HG02981 (cell line): ENCODE results near the gene CLDN7.

ENCODE experiments used
- ATAC-seq: cut with Tn5 transposase; IDR thresholded peaks from one replicate; pipeline ENCODE4 v1.9.1; 2021; ENCODE audit warnings: mild to moderate bottlenecking, moderate library complexity; ENCODE audit not compliant: unreplicated experiment

Gene CLDN7

GRCh38 chr17:7262192-7262934 is at the start of gene CLDN7:
Gene CLDN7 (minus strand): TSS chr17:7262478. CDS start chr17:7262043, 435 bp downstream.
- no peak for ATAC-seq

GRCh38 chr17:7311110-7311705 is 48.9 kb upstream of the CLDN7 start:
- no peak for ATAC-seq

- ATAC-seq = no peak
These were observed 47.4 kb upstream of the CLDN7 start for GRCh38 chr17:7309628-7310027.

- ATAC-seq = no peak
These were observed 46.6 kb upstream of the CLDN7 start for GRCh38 chr17:7308625-7309433.

GRCh38 chr17:7307686-7308624 is 45.7 kb upstream of the CLDN7 start:
- ATAC-seq = no peak

GRCh38 chr17:7306911-7307685 is 44.8 kb upstream of the CLDN7 start, which contains the start of gene EIF5A:
Gene EIF5A (plus strand): TSS chr17:7307628. CDS start chr17:7309636, 2,008 bp downstream.
- peak; percentile 60 for ATAC-seq

- ATAC-seq = no peak
These were observed 41.9 kb upstream of the CLDN7 start for GRCh38 chr17:7304179-7304578.

- ATAC-seq = no peak
These were observed 34.0 kb upstream of the CLDN7 start for GRCh38 chr17:7296189-7296861.

- no peak for ATAC-seq
These were observed 33.2 kb upstream of the CLDN7 start for GRCh38 chr17:7295230-7296180.

- no peak for ATAC-seq
These were observed 32.4 kb upstream of the CLDN7 start, which contains the start of gene YBX2 for GRCh38 chr17:7294614-7295153. Gene YBX2 (minus strand): TSS chr17:7294639. CDS start chr17:7294500, 139 bp downstream.

- no peak for ATAC-seq
These were observed 31.7 kb upstream of the CLDN7 start for GRCh38 chr17:7293816-7294613.

GRCh38 chr17:7293159-7293558 is 30.9 kb upstream of the CLDN7 start:
- no peak for ATAC-seq

GRCh38 chr17:7292729-7293128 is 30.5 kb upstream of the CLDN7 start:
- ATAC-seq = no peak

GRCh38 chr17:7292194-7292593 is 29.9 kb upstream of the CLDN7 start:
- no peak for ATAC-seq

- no peak for ATAC-seq
These were observed 28.4 kb upstream of the CLDN7 start for GRCh38 chr17:7290685-7291084.

GRCh38 chr17:7290166-7290565 is 27.9 kb upstream of the CLDN7 start:
- ATAC-seq = no peak
